ENCODE measurements around the gene CFAP100. TPM values are rescaled to one million over a fixed set of nuclear protein-coding genes. Genes with fewer than 3 reads are reported as not detected.

CFAP100 gene
- total RNA-seq, 1 donor from 2014 or later, result 3.7 TPM

DNA sequence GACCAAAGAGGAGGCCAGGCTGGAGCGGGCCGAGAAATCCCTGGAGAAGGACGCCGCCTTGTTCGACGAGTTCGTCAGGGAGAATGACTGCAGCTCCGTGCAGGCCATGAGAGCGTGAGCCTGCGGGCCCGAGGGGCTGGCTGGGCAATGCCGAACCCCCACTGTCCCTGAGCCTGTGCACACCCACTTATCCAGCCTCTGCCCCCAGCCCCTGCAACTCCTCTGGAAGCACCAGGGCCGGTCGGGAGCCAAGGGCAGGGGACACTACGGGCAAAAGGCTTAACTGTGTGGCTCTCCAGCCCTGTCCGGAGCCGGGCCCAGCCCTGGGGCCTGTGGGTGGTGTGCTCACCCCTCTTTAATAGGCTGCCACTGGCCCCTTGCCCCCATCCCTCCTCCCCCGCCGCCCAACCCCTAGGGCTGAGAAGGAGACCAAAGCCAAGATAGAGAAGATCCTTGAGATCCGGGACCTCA, 24.0 kb downstream of the CFAP100 start:
- no peak for FAIRE-seq
- DNase-seq (ENCODE audit: low spot score in 2 of 2), result no peak

DNA sequence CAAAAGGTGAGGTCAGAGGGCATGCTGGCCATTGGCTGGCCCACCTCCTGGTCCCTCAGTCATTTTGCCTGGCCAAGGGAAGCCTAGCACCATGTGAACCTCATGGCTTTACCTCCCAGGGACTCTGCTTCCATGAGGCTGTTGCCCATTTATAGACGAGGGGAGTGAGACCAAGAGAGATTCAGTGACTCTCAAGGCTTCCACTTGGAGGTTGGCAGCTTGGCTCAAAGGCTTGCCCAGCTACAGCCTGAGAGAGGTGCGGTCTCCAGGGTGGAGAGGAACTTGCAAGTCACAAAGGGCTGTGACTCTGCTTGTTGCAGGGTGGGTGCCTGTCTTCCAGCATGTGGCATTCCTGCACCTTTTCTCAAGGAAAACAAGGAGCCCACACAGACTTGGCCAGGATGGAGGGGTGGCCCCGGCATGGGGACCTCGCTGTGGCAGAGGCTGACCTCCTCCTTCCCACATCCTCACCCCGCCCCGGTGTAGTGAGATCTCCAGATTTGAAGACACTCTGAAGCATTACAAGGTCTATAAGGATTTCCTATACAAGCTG, 24.5 kb downstream of the CFAP100 start:
- DNase-seq (ENCODE audit: low spot score in 2 of 2), result no peak

GRCh38 chr3:126419886-126420786, 25.4 kb downstream of the CFAP100 start:
- DNase-seq (ENCODE audit: low spot score in 2 of 2) (no peak), FAIRE-seq (no peak)

More for the DNA sequence above, 24.5 kb downstream of the CFAP100 start:
- FAIRE-seq, result no peak

DNA sequence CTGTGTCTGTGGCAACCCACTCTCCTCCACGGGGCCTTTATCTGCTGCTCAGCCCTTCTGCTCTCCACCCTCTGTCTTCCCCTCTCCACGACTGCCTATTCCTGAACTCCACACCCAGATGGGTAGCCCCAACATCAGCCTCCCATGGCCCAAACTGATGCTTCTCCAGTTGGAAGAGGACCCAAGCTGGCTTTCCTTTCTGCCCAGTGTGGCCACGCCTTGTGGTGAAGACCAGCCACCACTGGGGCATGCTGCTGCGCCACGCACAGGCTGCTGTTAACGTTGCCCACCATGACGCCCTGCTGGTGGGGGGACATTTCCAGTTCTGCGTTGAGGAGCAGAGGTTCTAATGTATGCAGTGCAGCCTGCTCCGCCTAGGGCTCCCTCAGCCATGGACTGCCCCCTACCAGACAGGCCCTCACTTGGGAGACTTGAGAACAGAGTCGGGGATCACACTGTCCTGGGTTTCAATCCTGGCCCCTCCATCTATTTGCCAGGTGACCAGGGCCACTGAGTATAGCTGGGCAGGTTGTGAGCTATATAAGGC, 26.9 kb downstream of the CFAP100 start:
- DNase-seq (ENCODE audit: low spot score in 2 of 2) (no peak), FAIRE-seq (no peak)

- FAIRE-seq (no peak), DNase-seq (ENCODE audit: low spot score in 2 of 2) (no peak)
Measured at GRCh38 chr3:126422121-126422520, 27.4 kb downstream of the CFAP100 start.

- FAIRE-seq (no peak), DNase-seq (ENCODE audit: low spot score in 2 of 2) (no peak)
Measured at GRCh38 chr3:126422571-126423091, 27.9 kb downstream of the CFAP100 start.

GRCh38 chr3:126423191-126424038, 28.7 kb downstream of the CFAP100 start:
- DNase-seq (ENCODE audit: low spot score in 2 of 2) (no peak), FAIRE-seq (no peak)

DNA sequence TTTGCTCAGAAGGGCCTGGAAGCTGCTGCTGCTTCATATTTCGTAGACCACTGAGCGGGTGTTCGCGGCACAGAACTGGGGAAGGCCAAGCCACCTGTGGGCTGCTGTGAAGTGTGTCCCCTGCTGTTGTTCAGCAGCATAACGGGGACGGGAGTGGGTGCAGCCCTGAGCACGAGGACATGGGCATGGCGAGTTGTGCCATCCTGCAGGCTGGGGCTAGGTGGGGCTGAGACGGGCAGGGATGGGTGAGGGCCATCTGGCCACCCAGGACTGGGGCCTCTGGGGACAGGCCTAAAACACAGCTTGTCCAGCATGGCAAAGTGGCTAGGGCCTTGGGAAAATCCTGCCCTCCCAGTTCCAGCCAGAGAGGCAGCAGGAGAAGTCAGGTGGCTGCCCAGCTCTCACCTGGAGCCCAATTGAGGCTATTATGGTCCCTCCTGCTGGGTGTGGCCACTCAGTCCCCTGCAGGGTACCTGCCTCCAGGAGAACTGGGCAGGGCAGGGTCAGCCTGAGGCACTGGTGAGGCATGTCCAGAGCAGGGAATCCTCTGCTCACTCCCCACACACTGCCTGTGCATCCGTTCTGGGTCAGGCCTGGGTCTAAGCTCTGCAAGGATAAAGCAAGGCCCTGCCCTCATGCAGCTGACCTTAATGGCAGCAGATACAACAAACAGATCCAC, 29.5 kb downstream of the CFAP100 start:
- DNase-seq (ENCODE audit: low spot score in 2 of 2), result no peak

DNA sequence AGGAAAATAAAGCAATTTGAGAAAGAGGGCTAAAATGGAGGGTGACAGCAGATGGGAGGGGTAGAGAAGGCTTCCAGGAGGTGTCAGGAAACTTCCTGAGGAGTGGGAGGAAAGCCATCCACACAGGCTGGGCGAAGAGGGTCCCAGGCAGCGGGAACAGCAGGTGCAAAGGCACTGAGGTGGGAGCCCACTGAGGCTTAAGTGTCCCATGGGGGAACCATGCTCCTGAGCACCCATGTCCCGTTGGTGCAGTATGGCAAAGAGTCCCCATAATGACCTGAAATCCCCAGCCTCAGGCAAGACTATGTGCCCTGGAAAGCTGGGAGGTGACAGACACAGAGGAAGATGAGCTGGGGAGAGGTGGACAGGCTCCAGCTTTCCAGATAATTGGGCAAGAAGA, 30.0 kb downstream of the CFAP100 start:
- FAIRE-seq (no peak), DNase-seq (ENCODE audit: low spot score in 2 of 2) (no peak)

More for the DNA sequence above, 29.5 kb downstream of the CFAP100 start:
- no peak for FAIRE-seq

GRCh38 chr3:126431103-126431534, 36.4 kb downstream of the CFAP100 start:
- DNase-seq (ENCODE audit: low spot score in 2 of 2), result no peak
- no peak for FAIRE-seq

GRCh38 chr3:126432361-126433104, 37.8 kb downstream of the CFAP100 start:
- DNase-seq (ENCODE audit: low spot score in 2 of 2) (no peak), FAIRE-seq (no peak)

GRCh38 chr3:126433105-126433430, 38.4 kb downstream of the CFAP100 start:
- FAIRE-seq, result no peak
- no peak for DNase-seq (ENCODE audit: low spot score in 2 of 2)

GRCh38 chr3:126433496-126434263, 39.0 kb downstream of the CFAP100 start:
- FAIRE-seq (no peak), DNase-seq (ENCODE audit: low spot score in 2 of 2) (no peak)

DNA sequence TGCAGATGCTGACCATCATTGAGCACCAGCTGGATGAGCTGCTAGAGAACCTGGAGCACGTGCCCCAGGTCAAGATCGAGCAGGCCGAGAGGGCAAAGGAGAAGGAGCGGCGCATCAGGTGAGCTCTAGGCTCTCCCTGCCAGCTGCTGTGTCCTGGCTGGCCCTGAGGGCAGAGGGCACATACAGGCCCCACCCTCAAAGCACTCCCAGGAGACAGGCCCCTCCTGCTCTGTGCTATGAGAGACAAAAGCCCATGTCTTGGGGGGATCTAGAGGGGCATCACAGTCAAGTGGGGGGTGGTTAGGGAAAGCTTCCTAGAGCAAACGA, 39.5 kb downstream of the CFAP100 start:
- DNase-seq (ENCODE audit: low spot score in 2 of 2) (no peak), FAIRE-seq (no peak)

- DNase-seq (ENCODE audit: low spot score in 2 of 2) (no peak), FAIRE-seq (no peak)
Measured at GRCh38 chr3:126434931-126435411, 40.3 kb downstream of the CFAP100 start.

- FAIRE-seq (no peak), DNase-seq (ENCODE audit: low spot score in 2 of 2) (no peak)
Measured at GRCh38 chr3:126435456-126436315, 41.0 kb downstream of the CFAP100 start.
